ENCODE results near the gene COL26A1.
A peak's percentile ranks its signal among the peaks of the same experiment; 100 is the strongest.

Gene COL26A1

DNA sequence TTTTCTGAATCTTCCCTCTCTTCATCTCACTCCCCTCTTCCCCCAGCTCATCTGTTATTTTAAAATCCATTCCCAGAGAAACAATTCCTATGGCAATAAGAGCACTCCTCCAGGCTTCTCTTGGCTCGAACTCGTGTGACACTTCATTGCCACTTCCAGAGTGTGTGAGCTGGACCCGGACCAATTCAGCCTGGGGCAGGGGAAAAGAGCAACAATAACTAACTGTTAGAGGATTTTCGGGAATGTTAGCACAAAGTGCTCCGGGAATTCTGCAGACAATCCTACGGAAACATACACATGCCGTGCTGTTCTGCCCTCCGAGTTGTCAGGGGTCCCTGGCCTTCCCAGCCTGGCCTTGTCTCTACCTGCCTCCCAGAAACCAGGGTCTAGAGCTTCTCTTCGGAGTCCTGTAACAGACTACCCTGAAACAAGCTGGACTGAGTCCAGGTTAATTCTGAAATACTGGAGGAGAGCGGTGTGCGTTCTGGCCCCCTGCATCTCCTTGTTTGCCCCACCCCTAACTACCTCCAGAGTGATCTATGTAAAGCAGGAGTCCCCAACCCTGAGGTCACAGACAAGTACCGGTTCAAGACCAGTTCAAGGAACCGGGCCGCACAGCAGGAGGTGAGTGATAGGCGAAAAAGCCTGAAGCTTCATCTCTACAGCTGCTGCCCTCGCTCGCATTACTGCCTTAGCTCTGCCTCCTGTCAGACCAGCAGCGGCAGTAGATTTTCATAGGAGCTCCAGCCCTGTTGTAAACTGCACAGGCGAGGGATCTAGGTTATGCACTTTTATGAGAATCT lies 11.3 kb downstream of the COL26A1 start:
- DNase-seq: peak; percentile 86

DNA sequence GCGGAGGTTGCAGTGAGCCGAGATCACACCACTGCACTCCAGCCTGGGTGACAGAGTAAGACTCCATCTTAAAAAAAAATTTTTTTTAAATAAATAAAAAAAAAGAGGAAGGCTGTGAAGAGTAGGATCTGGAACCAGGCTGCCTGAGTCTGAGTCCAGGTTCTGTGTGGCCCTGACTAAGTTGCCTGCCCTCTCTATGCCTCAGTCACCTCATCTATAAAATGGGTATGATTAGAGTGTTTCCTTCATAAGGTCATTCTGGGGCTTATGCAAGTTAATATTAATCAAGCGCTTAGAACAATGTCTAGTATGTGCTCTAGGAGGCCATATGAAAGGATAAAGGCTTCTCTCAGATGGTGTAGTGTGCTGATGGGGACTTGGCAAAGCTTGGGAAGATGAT lies 12.3 kb downstream of the COL26A1 start:
- no peak for DNase-seq

DNA sequence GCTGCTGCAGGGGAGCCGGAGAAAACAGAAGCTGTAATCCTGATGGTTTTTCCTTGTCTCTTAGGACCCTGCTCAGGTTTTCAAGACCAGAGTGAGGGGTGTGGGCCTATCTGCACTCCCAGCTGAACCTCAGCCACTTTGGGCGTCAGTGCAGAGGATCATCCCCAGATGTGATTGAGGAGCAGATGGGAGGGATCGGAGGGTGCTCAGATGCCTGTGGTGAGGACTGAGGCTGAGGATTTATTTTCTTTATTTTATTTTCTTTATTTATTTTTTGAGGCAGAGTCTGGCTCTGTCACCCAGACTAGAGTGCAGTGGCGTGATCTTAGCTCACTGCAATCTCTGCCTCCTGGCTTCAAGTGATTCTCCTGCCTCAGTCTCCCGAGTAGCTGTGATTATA lies 13.9 kb downstream of the COL26A1 start:
- peak; percentile 54 for DNase-seq

DNA sequence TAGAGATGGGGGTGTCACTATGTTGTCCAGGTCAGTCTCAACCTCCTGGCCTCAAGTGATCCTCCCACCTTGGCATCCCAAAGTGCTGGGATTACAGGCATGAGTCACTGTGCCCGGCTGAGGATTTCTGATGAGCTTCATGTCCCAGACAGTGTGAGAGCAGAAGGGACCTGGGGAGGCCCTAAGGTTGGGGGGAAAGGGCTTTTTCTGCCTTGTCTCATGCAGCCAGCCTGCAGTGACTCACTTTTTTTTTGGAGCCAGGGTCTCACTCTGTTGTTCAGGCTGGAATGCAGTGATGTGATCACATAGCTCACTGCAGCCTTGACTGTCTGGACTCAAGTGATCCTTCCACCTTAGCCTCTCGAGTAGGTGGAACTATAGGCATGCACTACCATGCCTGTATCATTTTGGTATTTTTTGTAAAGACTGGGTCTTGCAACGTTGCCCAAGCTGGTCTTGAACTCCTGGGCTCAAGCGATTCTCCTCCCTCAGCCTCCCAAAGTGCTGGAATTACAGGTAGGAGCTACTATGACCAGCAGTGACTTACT lies 14.6 kb downstream of the COL26A1 start:
- peak; percentile 66 for DNase-seq

DNA sequence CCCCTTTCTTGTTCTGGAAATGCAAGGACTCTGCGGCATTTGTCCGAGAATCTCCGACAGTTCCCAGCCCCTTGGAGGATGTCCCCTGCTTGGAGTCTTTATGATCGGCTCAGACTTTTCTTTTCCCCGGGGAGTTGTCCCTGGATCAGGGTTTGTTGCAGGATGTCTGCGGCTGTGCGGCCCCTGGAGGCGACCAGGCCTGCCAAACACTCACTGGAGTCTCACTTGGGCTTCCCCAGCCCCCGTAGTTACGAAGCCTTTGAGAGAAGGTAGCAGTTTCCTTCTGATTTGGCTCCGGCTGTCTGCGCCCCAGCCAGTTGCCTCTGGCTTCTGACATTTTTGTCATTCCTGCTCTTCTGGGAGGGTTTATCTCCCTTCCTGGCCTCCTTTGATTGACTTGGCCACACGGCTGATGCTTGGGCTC lies 16.1 kb downstream of the COL26A1 start:
- DNase-seq: peak; percentile 93

DNA sequence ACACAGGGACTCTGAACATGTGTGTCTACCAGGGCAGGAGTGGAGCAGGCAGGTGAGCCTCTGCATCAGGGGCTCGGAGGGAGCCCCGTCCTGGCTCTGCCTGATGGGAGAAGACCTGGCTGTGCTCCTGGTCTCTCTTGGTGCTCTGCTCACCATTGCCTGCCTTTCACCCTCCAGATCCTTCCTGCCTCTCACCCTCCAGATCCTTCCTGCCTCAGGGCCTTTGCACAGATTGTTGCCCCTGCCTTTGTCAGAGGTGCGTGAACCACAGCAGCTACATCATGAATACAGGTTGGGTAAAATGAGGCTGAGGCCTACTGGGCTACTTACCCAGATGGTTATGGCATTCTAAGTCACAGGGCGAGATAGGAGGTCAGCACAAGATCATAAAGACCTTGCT lies 16.6 kb downstream of the COL26A1 start:
- no peak for DNase-seq

DNA sequence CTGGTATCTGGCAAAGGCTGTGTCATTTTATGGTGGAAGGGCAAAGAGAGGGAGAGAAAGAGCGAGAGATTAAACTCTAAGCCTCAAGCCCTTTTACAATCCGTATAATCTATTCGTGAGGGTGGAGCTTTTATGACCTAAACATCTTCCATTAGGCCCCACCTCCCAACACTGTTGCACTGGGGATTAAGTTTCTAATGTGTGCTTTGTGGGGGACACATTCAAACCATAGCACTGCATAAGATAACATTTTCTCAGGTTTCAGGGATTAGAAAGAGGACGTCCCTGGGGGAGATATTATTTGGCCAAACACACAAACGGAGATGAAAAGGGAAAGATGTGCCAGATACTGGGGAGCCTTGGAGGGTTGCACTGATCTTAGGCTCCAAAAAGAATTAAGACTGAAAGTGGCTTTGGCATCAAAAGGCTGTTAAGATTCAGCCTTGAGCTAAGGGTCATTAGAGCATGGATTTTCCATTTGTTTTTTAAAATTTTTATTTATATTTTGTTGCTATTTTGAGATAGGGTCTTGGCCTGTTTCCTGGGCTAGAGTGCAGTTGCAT lies 19.0 kb downstream of the COL26A1 start:
- DNase-seq: no peak

DNA sequence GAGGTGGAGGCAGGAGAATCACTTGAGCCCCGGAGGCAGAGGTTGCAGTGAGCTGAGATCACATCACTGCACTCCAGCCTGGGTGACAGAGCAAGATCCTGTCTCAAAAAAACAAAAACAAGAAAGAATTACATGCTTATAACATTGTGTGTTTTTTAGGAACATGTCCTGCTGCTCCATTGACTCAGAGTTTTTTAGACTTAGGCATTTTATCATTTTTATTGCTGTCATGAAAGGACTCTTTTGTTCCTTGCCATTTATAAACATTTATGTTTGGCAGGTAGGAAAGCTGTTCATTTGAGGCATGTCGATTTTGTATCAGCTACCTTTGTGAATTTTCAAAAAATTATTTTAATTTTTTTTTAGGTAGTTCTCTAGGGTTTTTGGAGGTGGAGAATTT lies 20.3 kb downstream of the COL26A1 start:
- DNase-seq: no peak

DNA sequence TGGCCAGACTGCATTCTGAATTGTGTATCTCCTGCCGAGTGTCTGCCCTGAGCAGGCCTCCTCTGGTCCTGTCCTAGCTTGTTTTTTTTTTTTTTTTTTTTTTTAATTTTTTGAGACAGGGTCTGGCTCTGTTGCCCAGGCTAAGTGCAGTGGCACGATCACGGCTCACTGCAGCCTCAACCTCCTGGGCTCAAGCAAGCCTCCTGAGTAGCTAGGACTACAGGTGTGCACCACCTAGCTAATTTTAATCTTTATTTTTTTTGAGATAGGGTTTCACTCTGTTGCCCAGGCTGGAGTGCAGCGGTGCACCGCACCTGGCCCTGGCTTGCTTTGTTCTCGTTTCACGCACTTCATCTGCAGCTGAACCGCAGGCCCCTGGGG lies 23.5 kb downstream of the COL26A1 start:
- DNase-seq: no peak

DNA sequence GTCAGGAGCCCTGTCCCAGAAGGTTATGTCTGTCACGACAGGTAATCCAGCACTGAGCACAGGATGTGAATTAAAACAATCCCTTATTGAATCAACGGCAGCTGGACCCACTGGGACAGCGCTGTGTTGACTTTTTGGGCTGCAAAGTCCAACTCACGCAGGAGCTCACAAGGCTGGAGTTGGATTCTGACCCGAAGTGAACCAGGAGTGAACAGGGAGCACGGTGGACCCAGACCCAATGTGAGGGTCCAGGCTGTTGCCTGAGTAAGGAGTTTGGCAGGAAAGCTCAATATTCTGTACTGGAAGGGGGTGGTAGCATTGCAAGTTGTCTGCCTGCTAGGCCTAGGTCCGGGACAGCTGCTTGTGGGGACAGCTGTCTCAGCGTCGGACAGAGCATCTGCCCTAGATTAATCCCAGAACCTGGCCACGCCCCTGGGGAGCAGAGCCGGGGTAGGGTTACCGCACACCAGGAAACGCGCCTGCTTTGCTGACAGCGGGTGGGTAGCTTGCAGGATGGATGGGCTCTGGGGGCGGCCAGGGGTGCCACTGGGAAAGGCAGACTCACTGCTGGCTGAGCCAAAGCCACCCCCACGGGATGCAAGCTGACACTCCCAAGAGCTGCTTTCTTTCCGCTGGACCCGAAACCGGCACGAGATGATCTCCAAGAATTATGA lies 24.0 kb downstream of the COL26A1 start:
- peak; percentile 67 for DNase-seq

DNA sequence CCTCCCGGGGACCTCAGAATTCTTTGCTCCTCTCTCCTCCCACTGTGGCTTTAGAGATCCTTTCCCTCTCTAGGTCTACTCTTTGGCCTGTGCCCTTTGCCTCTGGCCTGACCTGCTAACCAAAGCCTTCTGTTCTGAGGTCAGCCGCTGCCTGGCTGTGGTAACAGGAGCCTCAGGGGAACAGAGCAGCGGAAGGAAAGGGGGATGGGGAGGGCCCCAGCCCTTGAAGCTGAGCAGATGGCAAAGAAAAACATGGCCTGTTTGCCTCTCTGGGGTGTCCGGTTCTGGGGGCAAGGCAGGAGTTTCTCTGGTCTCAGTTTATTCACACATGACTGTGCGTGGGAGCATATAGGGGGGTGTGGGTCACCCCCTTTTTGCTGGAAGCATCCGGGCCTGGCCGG lies 28.2 kb downstream of the COL26A1 start:
- peak; percentile 49 for DNase-seq

DNA sequence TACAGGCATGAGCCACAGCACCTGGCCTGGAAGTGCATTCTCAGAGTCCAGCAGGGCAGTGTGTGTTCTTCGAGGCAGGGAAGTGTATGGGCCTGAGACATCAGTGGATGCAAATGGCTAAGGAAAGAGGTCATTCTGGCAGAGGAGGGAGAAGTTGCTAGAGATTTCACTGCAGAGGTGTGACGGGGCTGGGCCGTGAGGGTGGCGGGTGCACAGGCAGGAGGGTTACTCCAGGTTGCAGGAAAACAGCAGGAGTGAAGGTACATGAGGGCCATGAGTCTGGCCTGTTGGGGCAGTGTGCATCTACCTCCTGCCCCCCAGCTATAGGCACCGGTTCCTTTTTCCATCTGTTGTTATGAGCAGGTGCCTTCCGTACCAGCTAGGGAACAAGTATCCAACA lies 29.3 kb downstream of the COL26A1 start:
- DNase-seq: no peak

DNA sequence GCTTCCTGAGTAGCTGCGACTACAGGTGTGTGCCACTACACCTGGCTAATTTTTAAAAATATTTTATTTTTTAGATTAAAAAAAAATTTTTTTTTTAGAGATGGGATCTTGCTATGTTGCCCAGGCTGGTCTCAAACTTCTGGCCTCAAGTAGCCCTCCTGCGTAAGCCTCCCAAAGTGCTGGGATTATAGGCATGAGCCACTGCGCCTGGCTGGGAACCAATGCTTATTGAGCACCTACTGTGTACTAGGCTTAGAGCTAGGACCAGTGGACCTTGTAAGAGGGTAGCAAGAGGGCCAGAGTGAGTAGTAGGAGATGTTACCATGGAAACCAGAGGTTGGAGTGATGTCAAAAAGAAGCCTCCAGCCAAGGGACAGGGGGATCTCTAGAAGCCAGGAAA lies 31.2 kb downstream of the COL26A1 start:
- DNase-seq: no peak

DNA sequence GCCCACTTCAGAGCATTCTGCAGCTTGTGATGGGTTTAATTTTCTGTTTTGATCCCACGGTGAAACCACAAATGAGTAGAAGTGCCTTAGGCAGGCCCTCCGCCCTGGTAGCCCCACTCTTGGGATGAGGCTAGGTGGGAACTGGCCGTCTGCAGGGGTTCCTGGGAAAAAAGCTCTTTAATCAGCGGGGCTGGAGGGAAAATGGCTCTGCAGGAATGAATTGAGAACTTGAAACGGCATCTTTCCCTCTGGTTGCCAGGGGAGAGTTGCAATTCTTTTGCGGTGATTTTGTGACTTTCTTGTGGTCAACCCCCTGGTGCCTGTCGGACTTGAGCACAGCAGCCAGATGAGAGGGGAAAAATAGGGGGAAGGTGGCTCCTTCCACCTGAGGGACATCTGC lies 32.7 kb downstream of the COL26A1 start:
- no peak for DNase-seq

DNA sequence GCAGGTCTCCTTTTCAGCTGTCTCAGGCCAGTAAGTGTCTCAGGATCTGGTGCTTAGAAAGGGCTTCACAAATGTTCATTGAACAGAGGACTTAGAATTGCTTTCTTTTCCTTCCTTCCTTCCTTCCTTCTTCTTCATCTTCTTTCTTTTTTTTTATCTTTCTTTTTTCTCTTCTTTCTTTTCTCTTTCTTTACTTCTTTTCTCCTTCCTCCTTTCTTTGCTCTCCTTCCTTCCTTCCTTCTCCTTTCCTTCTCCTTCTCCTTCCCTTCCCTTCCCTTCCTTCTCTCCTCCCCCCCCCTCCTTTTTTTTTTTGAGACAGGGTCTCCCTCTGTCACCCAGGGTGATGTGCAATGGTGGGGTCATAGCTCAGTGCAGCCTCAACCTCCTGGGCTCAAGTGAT lies 34.6 kb downstream of the COL26A1 start:
- DNase-seq: no peak

DNA sequence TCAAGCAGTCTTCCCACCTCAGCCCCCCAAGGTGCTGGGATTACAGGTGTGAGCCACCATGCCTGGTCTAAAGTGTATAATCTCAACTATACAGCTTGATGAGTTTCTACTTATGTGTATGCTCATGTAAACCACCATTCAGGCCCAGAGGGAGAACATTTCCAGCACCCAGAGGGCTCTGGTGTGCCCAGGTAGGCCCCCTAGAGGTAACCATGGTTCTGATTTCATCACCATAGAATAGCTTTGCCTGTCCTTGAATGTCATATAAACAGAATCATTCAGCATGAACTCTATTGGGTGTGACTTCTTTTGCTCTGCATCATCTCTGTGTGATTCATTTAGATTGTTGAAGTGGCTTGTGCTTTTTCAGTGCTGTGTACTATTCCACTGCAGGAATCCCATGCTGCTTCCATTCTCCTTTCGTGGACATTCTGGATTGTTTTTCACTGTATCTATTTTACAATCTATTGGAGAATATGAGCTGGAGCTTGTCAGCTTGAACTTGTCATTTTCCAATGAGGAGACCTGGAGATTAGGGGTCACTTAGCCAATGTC lies 35.2 kb downstream of the COL26A1 start:
- DNase-seq: no peak

DNA sequence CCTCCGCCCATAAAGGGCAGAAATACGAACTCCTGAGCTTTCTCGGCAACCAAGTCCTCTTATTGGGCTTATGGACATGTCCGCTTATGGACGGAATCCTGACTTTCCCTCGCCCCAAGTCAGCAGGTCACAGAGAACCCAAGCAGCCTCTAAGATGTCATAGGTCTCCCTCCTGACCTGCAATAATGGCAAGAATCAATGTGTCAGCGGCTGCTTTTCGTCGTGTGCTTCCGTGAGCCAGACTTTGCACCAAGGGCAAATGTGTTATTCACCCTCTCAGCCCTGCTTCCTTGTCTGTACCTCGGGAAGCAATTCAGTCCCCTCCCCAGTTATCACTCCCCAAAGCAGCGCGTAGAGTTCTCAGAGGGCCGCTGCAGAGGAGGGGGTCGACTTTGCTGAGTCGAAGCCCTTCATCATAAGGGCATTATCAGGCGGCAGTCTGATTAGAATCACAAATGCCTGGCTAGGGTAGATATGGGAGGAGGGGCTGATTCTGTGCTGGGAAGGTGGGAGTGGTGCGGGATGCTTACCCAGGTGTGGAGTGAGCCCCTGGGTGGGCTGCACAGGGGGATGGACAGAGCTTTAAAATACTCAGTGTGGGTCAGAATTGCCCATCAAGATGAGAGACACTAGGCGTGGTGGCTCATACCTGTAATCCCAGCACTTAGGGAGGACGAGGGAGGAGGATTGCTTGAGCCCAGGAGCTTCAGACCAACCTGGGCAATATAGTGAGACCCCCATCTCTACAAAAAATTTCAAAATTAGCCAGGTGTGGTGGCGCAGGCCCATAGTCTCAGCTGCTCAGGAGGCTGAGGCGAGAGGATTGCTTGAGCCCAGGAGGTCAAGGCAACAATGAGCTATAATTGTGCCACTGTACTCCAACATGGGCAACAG lies 36.0 kb downstream of the COL26A1 start:
- no peak for DNase-seq

DNA sequence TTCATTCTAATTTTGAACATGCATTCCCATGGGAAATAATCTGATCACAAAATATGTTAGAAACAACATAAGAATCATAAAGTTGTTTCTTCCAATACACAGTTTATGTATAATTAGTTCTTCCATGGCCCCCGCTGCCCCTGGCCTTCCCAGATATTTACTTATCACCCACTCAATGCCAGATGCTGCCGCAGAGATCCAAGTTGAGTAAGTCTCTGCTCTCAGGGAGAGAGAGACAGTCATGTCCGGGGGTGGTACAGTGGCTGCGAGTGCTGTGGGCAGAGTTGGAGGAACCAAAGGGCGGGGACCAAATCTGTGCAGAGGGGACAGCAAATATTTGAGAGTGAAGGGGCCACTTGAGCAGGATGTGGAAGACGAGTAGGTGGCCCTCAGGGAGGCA lies 37.1 kb downstream of the COL26A1 start:
- DNase-seq: peak; percentile 46

DNA sequence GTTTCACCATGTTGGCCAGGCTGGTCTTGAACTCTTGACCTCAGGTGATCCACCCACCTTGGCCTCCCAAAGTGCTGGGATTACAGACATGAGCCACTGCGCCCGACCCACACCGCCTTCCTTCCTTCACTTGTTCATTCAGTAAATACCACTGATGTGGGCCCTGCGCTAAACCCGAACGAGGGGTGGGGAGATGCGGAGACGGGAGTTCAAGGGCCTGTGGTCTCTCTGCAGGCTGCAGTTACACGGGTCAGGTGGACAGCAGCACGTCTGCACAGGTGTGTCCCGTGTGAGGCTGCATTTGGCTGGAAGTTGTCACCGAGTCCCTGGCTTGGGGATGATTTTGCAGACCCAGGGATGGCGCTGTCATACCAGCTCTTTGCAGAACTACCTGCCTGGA lies 38.1 kb downstream of the COL26A1 start:
- no peak for DNase-seq

DNA sequence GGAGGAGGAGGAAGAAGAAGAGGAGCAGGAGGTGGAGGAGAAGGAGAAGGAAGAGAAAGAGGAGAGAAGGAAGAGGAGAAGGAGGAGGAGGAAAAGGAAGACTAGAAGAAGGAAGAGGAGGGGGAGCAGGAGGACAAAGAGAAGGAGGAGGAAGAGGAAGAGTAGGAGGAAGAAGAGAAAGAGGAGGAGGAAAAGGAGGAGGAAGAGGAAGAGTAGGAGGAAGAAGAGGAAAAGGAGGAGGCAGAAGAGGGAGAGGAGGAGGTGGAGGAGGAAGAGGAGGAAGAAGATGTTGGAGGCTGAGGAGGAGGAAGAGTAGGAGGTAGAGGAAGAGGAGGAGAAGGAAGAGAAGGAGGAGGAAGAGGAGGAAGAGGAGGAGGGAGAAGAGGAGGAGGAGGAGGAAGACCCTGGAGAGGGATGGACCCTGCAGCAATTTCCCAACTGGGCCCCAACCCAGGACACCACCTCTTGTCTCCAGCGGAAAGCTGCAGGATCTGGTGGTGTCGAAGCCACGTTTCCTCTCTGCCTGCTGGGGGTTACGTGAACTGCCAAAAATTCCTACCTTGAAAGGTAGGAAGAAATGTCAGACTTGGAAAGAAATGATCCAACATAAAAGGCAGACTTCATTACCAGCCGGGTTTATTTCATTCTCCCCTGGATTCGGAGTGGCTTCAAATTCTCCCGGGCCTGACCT lies 38.9 kb downstream of the COL26A1 start:
- DNase-seq: no peak

DNA sequence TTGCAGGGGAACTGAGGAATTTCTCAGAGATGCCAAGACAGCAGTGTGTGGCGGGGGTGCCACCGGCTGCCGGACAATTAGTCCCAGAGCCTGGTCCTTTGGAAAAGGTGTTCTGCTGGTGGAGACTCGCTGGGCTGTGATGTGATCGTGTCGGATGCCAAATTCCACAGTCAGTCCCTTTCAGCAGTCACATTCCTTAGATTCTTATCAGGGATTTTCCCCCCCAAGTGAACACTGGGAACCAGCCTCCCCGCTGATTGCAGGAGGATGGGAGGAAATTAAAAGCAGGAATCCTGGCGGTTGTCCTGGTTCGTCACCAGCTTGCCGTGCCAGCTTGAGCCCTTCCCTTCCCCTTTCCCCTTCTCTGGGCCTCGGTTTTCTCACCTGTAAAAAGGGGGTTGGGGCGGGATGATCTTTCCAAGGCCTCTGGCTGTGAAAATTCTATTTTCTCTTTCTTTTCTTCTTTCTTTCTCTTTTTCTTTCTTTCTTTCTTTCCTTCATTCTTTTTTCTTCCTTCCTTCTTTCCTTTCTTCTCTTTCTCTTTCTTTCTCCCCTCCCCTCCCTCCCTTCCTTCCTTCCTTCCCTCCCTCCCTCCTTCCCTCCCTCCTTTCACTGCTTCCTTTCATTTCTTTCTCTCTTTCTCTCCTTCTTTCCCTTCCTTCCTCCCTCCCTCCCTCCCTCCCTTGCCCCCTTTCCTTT lies 39.6 kb downstream of the COL26A1 start:
- peak; percentile 92 for DNase-seq

All from fibroblast of skin of scalp (primary cell).